ENCODE data around the gene TOPAZ1.

Gene TOPAZ1
- long read RNA-seq, donor 1 = 0 reads
- long read RNA-seq, donor 2 = 0 reads
- long read RNA-seq, donor 3 = 0 reads
- long read RNA-seq, donor 4 = 0 reads
- long read RNA-seq, donor 5 = 0 reads
- long read RNA-seq, donor 6 = 0 reads
- long read RNA-seq, donor 7 = 0 reads
- long read RNA-seq, donor 8 = 0 reads

DNA sequence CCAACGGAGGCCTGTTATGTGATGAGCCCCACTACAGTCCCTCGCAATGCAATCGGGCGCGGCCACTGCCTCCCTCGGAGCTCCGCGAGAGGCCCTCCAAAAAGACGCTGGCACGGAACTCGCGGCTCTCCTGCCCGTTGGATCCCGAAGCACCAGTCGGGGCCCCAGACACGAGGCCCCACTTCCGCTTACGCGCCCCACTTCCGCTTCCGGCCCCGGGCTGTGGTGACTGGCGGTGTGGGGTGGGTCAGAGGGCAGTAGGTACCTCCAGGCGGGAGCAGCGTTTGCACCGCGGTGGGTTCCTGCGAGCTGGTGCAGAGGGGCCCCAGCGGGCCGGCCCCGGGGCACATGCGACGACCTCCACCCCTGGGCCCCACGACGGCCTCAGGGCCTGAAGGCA lies at the start of gene TOPAZ1:
TSS of gene TOPAZ1 (plus strand) at position 181 of the 400 bp plus-strand sequence. CDS start at position 349, 168 bp downstream.
- no peak for DNase-seq

DNA sequence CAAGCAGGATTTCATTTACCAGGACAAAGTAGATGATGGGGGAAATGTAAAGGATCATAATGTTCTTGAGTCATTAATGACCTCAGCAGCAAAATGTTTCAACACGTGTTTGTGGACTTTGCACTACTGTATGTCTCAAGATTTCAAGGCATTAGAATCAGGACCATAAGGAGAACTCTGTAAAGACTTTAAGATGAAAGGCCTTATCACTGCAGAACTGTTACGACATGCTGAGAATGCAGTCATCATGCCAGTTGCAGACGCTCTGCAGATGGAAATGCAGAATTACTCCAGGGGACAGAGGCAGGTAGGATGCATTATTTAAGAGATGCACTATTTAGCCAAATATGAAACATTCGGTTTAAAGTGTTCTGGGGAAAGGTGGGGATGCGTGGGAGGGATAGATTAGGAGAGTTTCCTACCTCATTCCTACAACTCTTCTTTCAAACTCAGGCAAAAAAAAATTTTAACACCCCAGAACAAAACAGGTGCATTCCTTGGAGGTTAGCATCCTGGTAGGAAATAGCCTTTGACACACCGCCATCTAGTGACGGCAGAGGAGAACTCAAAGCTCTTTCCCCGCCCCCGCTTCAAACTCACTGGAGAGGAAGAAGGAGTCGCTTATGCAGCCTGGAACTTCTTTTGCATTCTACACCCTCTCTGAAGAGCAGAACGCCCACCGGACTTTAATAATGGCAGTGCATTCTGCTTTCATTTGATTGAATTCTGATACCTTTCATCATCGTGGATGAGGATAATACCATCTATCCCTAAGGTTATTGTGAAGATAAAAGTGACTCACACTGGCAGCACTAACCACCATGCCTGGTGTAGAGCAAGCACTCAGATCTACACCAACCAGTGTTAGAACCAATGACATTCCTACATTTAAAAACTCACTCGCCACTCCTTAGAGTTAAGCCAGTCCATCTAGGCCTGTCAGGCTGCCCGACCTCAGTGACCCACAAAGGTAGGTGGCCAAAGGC lies 43.1 kb upstream of the TOPAZ1 start:
- peak; percentile 51 for DNase-seq

DNA sequence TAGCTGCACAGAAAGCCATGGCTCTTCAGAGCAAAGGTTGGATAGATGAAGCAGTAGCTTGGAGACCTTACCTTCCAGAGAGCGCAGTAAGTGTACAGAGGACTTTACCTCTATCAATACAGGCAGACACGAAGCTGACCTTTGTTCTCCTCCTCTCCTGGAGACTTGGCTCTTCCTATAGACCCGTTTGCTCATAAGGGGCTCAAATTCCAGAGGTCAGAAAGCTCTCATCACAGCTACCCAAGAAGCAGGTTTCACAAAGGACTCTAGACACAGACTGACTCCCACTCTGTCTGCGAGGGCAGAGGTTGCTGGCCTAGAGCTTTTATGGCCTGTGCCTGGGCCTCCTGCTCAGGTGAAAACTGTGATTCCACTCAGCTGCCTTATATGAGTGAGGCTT lies 35.4 kb upstream of the TOPAZ1 start:
- no peak for DNase-seq

DNA sequence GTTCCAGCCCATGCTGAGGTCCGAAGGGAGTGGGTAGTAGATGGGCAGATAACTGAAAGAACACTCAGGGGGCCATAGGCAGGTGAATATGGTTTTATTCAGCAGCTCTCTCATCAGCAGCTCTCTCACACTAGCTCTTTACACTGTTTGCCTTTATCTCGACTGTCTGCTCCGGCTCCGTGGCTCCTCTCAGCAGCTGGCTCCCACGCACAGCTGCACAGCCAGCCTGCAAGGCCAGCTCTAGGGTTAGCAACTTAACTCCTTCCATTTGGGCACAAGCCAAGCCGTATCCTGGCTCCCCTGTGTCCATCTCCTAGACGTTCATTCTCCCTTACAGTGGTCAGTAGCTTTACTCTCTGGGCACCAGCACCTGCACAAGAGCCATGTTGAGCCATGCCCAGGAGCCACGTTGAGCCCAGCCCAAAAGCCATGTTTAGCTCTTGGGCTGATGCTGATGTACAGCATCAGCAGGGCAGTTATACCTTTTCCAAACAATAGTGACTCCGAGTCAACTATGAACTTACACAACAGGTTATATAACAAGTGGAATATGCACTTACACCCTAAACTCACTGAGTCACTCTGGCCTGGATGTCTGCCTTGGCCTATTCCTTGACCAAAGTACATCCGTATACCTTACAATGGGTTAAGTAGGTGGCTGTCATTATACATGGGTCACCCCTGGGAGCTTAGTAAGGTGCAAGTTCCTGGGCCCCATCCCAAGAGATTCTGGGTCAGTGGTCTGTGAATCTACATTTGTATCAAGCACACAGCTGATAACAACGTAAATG lies 34.6 kb upstream of the TOPAZ1 start:
- no peak for DNase-seq

DNA sequence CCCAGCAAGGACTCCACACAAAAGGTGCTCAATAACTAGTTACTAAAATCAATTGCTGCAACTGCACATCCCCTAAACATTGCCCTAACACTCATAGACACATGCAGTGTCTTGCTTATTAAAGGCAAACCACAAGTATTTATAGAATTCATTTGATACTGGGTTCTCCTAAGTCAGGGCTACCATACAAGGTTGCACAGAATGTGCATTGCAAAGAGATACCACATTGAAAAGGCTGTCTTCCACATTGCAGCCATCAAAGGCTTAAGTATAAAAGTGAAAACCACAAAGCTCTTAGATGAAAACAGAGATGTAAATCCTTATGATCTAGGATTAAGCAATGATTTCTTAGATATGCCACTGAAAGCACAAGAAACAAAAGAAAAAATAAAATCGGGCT lies 33.6 kb upstream of the TOPAZ1 start:
- DNase-seq = no peak

DNA sequence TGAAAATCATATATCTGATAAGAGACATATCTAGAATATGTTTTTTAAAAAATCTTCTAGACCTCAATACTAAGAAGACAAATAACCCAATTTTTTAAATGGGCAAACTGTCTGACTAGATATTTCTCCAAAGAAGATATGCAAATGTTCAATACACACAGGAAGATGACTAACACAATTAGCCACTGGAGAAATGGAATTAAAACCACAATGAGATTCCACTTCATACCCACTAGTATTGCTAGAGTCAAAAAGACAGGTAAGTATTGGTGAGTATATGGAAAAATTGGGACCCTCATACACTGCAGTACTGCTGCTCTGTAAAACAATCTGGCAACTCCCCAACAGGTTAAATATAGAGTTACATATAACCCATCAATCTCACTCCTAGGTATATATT lies 33.1 kb upstream of the TOPAZ1 start:
- no peak for DNase-seq

DNA sequence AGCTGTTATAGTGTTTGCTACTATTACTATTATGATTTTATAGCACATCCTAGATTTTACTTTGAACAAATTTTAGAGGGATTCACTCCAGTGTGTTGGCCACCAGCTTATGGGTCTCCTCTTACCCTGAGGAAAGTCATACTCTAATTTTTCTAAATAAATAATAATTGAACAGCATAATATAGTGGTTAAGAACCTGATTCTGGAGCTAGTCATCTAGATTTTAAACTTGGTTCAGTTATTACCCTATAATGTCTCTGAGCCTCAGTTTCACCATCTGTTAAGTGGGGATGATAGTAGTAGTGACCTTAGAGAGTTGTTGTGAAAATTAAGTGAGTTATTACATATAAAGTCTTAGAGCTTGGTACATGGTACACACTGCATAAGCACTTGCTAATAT lies 30.7 kb upstream of the TOPAZ1 start:
- DNase-seq = no peak

DNA sequence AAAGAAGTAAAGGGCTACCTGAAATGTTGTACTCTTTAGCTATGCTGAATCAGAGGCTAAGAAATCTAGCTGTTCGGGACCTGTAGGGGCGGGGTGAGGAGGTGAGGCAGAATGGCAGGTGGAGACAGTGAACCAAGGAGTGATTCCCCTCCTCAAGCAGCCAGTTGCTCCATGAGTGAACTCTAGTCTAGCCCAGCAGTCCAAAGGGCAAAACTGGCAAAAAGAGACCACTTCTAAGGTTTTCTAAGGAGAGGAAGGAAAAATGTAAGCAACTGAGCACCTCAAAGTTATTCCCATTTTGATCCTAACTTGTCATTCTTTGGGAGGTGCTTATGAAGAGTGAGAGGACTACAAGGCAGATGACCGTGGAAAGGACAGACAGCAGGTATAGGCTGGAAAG lies 19.3 kb upstream of the TOPAZ1 start:
- no peak for DNase-seq

DNA sequence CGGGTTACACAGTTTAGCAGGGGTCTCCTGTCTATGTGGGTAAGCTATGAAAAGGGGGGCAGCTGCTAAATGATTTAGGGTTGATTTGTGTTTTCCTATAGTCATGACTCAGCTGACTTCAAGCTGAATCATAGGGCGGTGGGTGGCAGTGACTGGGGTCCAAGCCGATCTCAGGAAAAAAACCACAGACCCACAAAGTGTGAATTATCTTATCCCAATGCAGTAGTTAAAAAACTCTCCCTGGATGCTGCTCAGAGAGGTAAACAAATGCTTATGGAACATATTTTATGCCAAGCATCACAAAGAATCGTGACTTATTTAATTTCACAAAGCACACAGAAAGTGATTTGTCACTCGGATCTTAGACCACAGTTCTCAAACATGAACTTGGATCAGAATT lies 18.4 kb upstream of the TOPAZ1 start:
- no peak for DNase-seq

DNA sequence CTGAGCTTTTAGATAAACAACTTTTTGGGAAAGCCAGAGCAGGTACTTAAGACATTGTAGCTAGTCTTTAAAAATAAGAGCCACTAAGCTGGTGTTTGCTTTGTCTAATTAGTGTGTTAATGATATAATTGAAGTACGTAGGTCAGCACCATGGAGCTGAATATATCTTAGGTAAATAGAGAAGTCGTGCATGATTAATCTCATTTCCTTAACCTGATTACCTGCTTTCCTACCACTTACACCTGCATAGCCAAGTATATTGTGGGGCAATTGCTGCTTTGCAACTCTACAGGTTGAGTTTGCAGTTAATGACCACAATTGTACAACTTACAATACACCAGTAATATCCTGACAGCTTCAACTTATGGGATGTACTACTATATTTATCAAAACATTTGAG lies 17.6 kb upstream of the TOPAZ1 start:
- no peak for DNase-seq

DNA sequence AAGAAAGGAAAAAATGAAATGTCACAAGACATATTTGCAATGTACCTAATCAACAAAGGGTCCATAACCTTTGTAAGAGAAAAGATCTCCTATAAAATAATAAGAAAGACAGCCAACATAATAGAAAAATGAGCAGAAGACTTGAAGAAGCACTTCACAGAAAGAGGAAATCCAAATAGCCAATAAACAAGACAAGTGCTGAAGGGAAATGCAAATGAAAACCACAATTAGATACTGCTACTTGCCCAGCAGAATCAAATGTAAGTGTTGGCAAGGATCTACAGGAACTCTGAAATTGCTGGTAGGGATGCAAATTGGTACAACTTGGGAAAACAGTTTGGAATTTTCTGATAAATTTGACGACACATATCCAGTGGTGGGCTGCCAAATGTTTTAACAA lies 15.1 kb upstream of the TOPAZ1 start:
- no peak for DNase-seq

DNA sequence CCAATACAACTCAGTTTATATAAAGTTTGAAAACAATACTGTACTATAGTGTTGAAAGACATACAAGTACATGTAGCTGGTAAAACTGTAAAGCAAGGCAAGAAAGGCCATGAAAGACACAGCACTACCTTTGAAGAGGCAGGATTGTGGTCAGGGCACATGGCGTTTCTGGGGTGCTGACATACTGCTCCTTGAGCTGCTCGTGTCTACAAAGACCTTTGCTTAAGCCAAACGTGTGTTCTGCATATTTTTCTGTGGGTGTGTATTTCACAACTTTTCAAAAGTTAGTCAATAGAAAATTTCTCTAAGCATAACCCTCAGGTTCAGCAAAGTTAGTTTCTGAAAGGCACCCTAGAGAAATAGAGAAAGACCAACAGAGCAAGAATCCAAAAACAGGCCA lies 14.1 kb upstream of the TOPAZ1 start:
- DNase-seq = no peak

DNA sequence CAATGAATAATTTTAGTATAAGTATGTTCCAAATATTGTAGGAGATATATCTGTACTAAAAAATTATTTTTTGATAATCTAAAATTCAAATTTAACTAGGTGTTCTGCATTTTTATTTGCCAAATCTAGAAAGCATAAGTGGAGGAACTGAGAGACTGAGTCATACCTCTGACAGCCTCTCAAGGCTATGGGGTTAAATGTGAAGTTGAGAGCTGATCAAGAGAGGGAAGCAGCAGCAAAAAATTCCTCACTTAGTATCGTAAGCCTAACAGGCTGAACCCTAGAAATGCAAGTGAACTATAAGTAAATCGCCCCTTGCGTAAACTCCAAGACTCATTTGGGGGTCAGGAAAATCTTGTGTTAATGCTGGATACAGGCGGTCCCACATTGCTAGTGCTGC lies 12.8 kb upstream of the TOPAZ1 start:
- no peak for DNase-seq

DNA sequence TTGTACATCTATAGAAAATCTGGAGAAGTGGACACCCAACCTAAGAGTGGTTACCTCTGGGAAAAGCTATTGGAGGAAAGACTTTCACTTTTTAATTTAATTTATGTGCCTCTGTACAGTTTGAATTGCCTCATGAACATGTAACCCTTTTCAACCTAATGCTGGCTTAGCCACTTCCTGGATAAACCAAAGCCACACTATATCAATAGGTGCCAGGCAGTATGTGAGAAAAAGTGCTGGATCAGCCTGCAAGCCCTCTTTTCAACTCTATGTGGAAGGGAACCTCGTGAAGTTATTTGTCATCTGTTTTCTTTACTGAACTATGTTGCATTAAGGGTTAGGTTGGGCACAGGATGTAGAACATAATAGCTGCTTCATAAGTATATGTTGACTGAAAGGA lies 9.3 kb upstream of the TOPAZ1 start:
- DNase-seq = no peak

DNA sequence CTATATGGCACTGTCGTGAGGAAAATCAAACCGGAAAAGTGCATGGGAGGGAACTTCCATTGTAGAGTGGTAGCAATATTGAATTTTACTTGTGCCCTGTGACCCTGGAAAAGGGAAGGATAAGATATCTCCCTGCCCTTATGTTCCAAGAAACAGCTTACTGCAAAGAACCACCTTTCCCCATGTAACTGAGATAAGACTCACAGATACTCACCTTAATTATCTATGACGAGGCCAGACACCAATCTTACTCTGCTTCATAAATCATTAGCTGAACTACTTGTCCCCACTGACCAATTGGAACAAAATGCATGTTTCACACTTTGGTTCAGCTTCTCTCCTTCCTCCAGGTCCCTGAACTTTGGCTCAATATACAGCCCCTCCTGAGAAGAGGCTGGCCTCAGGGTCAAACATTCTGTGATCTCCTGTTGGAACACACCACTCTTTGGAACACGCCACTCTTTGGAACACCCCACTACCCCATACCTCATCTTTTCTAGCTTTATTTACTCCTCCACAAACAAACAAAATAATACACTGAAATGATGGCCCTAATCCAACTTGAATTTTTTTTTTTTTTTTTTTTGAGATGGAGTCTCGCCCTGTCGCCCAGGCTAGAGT lies 6.9 kb upstream of the TOPAZ1 start:
- no peak for DNase-seq

DNA sequence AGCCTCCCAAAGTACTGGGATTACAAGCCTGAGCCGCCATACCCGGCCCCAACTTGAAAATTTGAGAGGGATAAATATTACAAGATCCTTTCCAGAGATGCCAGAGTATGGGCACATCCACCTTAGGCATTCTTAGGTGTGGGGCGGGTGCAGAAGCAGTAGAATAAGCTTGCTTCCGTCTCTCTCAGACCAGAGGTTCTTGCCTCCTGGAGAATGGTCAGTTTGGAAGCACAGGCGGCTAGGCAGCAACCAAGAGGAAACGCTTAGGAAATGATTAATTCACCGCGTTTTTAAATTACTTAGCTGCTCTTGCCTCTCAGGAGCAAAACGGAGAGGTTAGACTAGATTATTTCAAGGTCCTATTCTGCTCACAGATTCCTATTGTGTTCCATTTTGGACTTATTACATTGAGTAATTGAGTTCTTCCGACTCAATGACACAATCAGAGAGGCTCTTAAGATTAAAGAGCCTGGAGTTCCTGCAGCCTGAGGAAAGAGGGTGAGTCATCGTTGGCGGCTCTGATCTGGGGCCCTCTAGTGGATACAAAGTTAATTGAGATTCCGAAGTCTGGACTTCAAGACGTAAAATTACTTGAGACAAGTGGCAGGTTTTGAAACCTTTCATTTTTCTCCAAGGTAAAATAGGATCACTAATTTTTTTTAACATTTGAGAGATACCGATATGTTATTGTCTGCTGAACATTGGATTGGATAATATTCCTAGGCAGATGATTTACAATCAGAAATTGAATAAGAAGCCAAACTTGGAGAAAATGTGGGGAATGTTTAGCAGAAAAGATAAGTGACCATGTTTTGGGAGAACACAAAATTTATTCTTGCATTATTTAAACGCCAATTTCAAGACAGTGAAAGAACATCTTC lies 5.8 kb upstream of the TOPAZ1 start:
- DNase-seq = peak; percentile 46

DNA sequence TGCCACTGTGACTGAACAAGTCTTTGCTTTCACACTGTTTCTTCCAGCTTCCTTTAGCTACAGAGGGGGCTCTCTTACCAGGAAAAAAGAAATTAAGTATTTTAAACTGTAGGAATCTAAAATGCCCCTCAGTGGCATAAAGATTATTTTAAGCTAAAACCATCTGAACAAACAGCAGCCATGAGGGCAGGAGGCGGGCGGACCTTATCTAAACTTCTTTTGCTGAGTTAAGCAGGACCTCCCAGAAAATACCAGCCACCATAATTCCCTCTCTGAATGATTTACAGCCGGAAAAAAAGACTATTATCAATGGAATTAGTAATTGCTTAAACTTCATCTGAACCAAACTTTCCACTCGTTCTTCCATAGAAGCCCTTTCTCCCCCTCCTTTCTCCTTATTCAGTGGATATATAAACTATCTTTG lies 5.2 kb upstream of the TOPAZ1 start:
- DNase-seq = no peak

DNA sequence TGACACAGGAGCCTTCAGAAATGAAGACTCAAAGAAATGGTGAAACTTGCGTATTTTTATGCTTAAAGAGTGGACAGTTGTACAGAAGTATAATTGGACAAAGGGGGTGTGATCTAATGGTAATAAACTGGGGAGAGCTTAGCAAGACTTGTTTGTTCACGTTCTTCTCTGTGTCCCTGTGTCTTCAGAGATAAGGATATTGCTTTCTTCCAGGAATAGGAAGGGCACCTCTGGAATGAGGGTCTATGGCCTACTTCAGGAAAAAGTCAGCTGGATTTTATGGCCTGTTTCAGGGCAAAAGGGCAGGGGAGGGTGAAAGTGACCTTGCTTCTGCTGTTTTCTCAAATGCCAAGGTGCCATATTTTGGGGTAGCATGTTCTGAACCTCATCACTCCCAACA lies 4.5 kb upstream of the TOPAZ1 start:
- DNase-seq = no peak

DNA sequence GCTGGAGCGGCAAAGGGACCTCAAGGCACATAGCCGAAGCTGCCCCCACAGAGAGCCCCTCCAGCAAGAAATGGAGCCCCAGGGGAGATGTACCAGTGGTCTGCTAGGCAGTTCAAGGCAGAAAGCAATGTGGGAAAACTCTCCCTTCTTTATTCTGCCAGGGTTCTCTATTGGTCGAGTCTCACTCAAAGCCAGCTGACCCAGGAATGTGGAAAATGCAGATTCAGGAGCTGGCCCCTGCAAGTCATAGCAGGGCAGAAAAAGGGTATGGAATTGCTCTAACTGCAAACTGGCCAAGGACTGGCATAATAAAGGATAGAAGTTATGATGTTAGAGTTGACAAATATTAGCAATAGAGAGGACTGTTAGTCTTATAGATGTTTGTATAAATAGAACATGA lies 4.0 kb upstream of the TOPAZ1 start:
- no peak for DNase-seq

DNA sequence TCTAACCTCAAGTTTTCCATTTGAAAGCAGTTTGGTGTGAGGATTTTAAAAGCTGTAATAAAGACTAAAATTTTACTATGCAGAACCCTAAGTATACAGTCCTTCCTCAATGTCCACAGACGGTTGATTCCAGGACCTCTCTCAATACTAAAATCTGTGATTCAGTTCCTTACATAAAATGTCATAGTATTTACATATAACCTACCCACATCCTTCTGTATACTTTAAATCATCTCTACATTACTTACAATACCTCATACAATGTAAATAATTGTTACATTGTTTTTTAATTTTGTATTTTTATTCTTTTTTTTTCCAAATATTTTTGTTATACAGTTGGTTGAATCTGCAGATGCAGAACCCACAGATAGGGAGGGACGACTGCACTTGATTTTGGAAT lies 2.8 kb upstream of the TOPAZ1 start:
- DNase-seq = no peak

DNA sequence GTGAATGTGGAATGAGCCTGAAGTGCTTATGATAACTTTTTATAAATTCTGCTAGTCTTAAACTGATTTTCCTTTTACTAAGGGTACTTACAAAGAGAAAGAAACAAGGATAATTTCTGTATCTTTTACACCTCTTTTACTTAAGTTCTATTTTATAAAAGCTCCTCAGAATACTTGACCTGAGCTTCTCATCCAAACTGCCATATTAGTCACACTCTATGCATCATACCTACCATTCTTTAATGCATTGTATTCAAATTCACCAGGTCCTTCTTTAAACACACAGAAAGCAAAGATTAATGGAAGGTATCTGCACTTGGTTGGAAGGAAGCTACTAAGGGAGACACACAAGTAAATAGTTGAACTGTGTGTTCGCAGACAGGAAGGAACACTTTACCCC lies 1.6 kb upstream of the TOPAZ1 start:
- no peak for DNase-seq

DNA sequence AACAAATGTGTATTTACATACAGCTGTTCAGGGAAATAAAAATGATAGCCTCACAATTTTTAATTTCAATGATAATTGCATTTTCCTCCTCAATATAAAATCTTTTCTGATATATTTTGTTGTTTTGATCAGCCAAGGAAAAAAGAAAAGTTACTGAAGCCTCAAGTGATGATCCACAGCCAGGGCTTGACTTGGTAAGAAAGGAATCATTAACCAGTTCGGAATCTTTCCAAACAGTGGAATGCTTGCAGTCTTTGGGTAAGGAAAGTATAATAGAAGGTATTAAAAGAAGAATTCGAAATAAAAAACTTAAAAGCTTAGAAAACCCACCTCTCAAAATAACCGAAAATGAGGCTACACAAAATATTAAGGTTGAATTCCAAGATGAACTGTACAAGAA lies 1.0 kb downstream of the TOPAZ1 start:
- no peak for DNase-seq

Data from right kidney (tissue), 9 donors.